Mesendoderm (in vitro differentiated cells): ENCODE measurements around the gene TNFRSF8.

Experiments used
- DNase-seq: peaks from one replicate; pipeline ENCODE4 v3.0.0; 2013
- H2AK5ac ChIP-seq: 2 replicates; pipeline ENCODE4 v1.6.1; 2013; ENCODE audit warnings: low read length, inconsistent platforms
- H2BK120ac ChIP-seq: 2 replicates; pipeline ENCODE4 v1.6.1; 2013; ENCODE audit warnings: low read depth, mild to moderate bottlenecking, low read length, moderate library complexity, mixed read lengths
- H2BK15ac ChIP-seq: replicated peaks from 2 replicates; pipeline ENCODE4 v1.6.1; 2013; ENCODE audit warnings: low read depth, mild to moderate bottlenecking, moderate library complexity
- H2BK5ac ChIP-seq: 2 replicates; pipeline ENCODE4 v1.6.1; 2013; ENCODE audit warnings: low read length, inconsistent platforms
- H3K18ac ChIP-seq: 2 replicates; pipeline ENCODE4 v1.6.1; 2013; ENCODE audit warnings: mild to moderate bottlenecking, low read length, mixed read lengths
- H3K23ac ChIP-seq: one replicate; pipeline ENCODE4 v1.6.1; 2013; ENCODE audit warnings: low read length
- H3K27ac ChIP-seq: 2 replicates; pipeline ENCODE4 v1.5.1; 2013; ENCODE audit warnings: low read depth, mild to moderate bottlenecking, inconsistent platforms, low read length, moderate library complexity
- H3K27me3 ChIP-seq: 2 replicates; pipeline ENCODE4 v1.6.1; 2013; ENCODE audit warnings: low read length, control low read depth, mild to moderate bottlenecking, inconsistent platforms; ENCODE audit not compliant: insufficient read depth, poor library complexity
- H3K36me3 ChIP-seq: 2 replicates; pipeline ENCODE4 v1.6.1; 2013; ENCODE audit warnings: low read length, inconsistent platforms; ENCODE audit not compliant: control insufficient read depth, insufficient read depth
- H3K4ac ChIP-seq: one replicate; pipeline ENCODE4 v1.6.1; 2013; ENCODE audit warnings: low read depth, mild to moderate bottlenecking, low read length, moderate library complexity
- H3K4me1 ChIP-seq: 2 replicates; pipeline ENCODE4 v1.6.1; 2013; ENCODE audit warnings: low read depth, low read length, inconsistent platforms; ENCODE audit not compliant: control insufficient read depth
- H3K4me2 ChIP-seq: 2 replicates; pipeline ENCODE4 v1.6.1; 2013; ENCODE audit warnings: low read length
- H3K4me3 ChIP-seq: 2 replicates; pipeline ENCODE4 v1.5.1; 2013; ENCODE audit warnings: mild to moderate bottlenecking, low read length
- H3K56ac ChIP-seq: one replicate; pipeline ENCODE4 v1.6.1; 2013; ENCODE audit warnings: low read length
- H3K79me1 ChIP-seq: 2 replicates; pipeline ENCODE4 v1.6.1; 2013; ENCODE audit warnings: low read length, inconsistent platforms
- H3K79me2 ChIP-seq: 2 replicates; pipeline ENCODE4 v1.6.1; 2013; ENCODE audit warnings: mild to moderate bottlenecking, low read length; ENCODE audit not compliant: control insufficient read depth, insufficient read depth
- H3K9ac ChIP-seq: 2 replicates; pipeline ENCODE4 v1.6.1; 2013; ENCODE audit warnings: low read length, inconsistent platforms
- H4K5ac ChIP-seq: one replicate; pipeline ENCODE4 v1.6.1; 2013; ENCODE audit warnings: low read length
- H4K8ac ChIP-seq: one replicate; pipeline ENCODE4 v1.6.1; 2013; ENCODE audit warnings: low read depth, mild to moderate bottlenecking, control low read depth, low read length, moderate library complexity
- WGBS: extraction: QIAGEN DNeasy Blood & Tissue Kit; methylation state at CpG from one replicate; pipeline ENCODE4 v1.1.7; 2013; ENCODE audit warnings: low lambda C conversion rate, missing lambda C conversion rate; ENCODE audit not compliant: insufficient coverage; ENCODE audit errors: extremely low coverage; 5-methylcytosine and 5-hydroxymethylcytosine counted together

TNFRSF8 gene

DNA sequence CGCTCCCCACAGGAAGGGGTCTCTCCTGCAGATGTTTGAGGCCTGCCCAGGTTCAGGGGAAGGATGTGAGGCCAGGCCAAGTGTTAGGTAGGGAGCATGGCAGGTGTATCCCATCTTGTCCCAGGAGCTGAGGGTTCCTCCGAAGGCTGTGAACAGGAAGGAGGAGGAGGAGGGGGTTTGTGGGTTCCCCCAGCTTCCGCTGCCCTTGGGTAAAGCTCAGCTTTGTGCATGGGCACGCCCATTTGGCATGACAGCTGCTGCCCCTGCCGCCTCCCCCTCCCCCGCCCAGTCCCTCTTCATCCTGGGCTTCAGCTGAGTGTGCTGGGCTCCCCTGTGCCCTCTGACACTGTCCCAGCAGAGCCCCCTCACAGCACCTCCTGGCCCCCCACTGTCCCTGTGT is 25.5 kb downstream of the TNFRSF8 start:
- no peaks in the 10 kb centered on the region for H3K36me3 ChIP-seq
- H3K27ac ChIP-seq, result no peak overlapping the region
- H2BK5ac ChIP-seq, result no peak overlapping the region
- no peak overlapping the region for H3K18ac ChIP-seq
- H3K56ac ChIP-seq, result no peak overlapping the region
- H3K4ac ChIP-seq, result no peak overlapping the region
- no peak overlapping the region for H4K5ac ChIP-seq
- H3K4me2 ChIP-seq, result no peak overlapping the region
- H3K27me3 ChIP-seq, result no peaks in the 10 kb centered on the region
- no peaks in the 10 kb centered on the region for H3K4me1 ChIP-seq
- H2BK120ac ChIP-seq, result no peak overlapping the region
- no peak overlapping the region for H2AK5ac ChIP-seq
- no peaks in the 10 kb centered on the region for H3K79me1 ChIP-seq
- no peak overlapping the region for H3K4me3 ChIP-seq
- H3K9ac ChIP-seq, result no peak overlapping the region
- no peak overlapping the region for H2BK15ac ChIP-seq
- H3K23ac ChIP-seq, result no peak overlapping the region
- H3K79me2 ChIP-seq, result no peaks in the 10 kb centered on the region
- H4K8ac ChIP-seq, result no peak overlapping the region
- no CpG with 5 or more reads among the region's 6 CpGs for WGBS
- no peak for DNase-seq

DNA sequence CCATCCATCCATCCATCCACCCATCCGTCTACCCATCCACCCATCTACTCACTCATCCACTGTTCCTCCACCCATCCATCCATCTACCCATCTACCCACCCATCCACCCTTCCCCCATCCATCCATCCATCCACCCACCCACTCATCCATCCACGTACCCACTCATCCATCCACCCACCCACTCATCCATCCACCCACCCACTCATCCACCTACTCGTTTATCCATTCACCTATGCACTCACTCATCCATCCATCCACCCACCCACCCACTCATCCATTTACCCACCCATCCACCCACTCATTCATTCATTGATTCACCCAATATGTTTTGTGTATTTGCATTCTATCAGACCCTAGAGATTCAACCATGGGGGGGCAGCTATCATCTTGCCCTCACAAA is 27.2 kb downstream of the TNFRSF8 start:
- H2BK15ac ChIP-seq, result no peak overlapping the region
- H3K36me3 ChIP-seq, result no peaks in the 10 kb centered on the region
- H2BK120ac ChIP-seq, result no peak overlapping the region
- no peaks in the 10 kb centered on the region for H3K79me1 ChIP-seq
- no peaks in the 10 kb centered on the region for H3K27me3 ChIP-seq
- no peak overlapping the region for H3K18ac ChIP-seq
- H3K56ac ChIP-seq, result no peak overlapping the region
- no peak overlapping the region for H3K4me2 ChIP-seq
- H3K4ac ChIP-seq, result no peak overlapping the region
- H3K4me1 ChIP-seq, result no peaks in the 10 kb centered on the region
- no peak overlapping the region for H2BK5ac ChIP-seq
- no peak overlapping the region for H3K9ac ChIP-seq
- H4K8ac ChIP-seq, result no peak overlapping the region
- WGBS, result 100% methylated on average over 1 of the region's 3 CpGs
- H3K79me2 ChIP-seq, result no peaks in the 10 kb centered on the region
- H2AK5ac ChIP-seq, result no peak overlapping the region
- no peak overlapping the region for H3K27ac ChIP-seq
- H4K5ac ChIP-seq, result no peak overlapping the region
- no peak overlapping the region for H3K23ac ChIP-seq
- H3K4me3 ChIP-seq, result no peak overlapping the region
- DNase-seq, result no peak

DNA sequence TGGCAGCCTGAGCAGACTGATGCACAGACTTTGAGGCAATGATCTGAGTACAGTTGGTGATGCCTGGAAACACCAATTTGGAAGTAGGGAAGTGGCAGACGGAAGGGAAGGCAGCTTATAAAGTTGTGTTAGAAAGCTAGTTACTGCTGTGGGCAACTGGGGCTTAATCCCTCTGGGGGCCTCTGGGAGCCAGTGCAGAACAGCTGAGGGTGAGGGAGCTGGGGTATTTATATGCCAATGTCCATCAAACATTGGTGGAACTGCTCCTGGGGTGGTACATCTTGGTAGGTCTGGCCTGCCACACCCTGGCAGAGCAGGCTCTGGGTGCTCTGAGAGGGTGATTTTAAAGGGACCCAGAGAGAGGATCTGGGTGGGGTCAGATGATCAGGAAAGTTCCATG is 28.1 kb downstream of the TNFRSF8 start:
- Histone ChIP-seq H3K9ac (no peak overlapping the region), H3K4me1 (no peaks in the 10 kb centered on the region), H3K4me2 (no peak overlapping the region), H2BK120ac (no peak overlapping the region), H3K27ac (no peak overlapping the region), H4K8ac (no peak overlapping the region), H3K79me2 (no peaks in the 10 kb centered on the region), H3K27me3 (no peaks in the 10 kb centered on the region), H3K4me3 (no peak overlapping the region), H2AK5ac (no peak overlapping the region), H3K4ac (no peak overlapping the region), H3K36me3 (no peaks in the 10 kb centered on the region), H2BK5ac (no peak overlapping the region), H3K56ac (no peak overlapping the region), H3K23ac (no peak overlapping the region), H3K79me1 (no peaks in the 10 kb centered on the region), H2BK15ac (no peak overlapping the region), H3K18ac (no peak overlapping the region), H4K5ac (no peak overlapping the region)
- no peak for DNase-seq
- no CpG with 5 or more reads among the region's 1 CpG for WGBS

DNA sequence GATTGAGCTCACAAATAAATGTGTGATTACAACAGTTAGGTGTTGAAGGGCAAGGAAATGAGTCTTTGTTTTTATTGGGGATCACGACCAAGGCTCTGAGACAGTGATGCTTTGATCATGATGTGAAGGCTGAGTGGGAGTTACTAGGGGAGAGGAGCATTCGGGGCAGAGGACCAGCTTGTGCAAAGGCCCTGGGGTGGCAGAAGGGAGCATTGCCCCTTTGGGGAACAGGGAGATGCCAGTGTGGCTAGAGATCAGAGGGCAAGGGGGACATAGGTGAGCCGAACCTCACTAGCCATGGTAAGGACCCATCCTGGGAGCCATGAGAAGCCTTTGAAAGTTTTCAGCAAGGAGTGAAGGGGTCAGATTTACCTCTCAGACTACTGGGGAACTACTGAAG is 31.1 kb downstream of the TNFRSF8 start:
- H2AK5ac ChIP-seq, result no peak overlapping the region
- H3K23ac ChIP-seq, result no peak overlapping the region
- H3K18ac ChIP-seq, result no peak overlapping the region
- no peak overlapping the region for H3K4ac ChIP-seq
- H3K4me1 ChIP-seq, result no peaks in the 10 kb centered on the region
- no peak overlapping the region for H4K5ac ChIP-seq
- H3K56ac ChIP-seq, result no peak overlapping the region
- H2BK5ac ChIP-seq, result no peak overlapping the region
- WGBS, result no CpG with 5 or more reads among the region's 3 CpGs
- no peaks in the 10 kb centered on the region for H3K27me3 ChIP-seq
- no peak overlapping the region for H2BK120ac ChIP-seq
- H3K36me3 ChIP-seq, result no peaks in the 10 kb centered on the region
- no peak overlapping the region for H3K4me2 ChIP-seq
- no peaks in the 10 kb centered on the region for H3K79me1 ChIP-seq
- H3K27ac ChIP-seq, result no peak overlapping the region
- H3K4me3 ChIP-seq, result no peak overlapping the region
- H2BK15ac ChIP-seq, result no peak overlapping the region
- no peak for DNase-seq
- H3K79me2 ChIP-seq, result no peaks in the 10 kb centered on the region
- H4K8ac ChIP-seq, result no peak overlapping the region
- H3K9ac ChIP-seq, result no peak overlapping the region

DNA sequence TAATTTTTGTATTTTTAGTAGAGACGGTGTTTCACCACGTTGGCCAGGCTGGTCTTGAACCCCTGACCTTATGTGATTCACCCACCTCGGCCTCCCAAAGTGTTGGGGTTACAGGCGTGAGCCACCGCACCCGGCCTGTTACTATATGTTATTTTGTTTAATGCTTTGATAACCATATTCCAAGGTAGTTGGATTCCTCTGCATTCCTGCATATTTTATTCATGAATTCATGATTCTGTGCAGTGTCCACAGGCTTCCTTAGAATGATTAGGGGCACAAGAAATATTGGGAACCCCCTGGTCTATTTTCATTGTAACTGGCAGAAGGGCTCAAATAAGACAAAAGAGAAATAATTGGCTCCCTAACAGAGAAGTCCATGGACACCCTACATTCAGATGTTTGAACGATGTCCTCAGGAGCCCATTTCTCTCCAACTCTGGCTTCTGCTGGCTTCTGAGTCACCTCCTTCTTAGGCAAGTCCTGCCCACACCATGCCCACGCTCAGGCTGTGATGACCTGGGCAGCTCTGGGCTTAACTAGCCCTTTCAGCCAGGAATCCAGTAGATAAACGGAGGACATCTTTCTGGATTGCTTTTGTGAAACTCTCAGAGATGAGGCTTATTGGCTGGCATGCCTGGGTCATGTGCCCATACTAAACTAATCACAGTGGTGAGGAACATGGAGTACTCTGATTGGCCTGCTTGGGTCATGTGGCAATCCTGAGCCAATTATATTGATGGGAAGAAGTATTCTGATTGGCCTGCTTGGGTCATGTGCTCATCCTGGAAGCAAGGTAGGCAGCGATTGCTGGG is 32.6 kb downstream of the TNFRSF8 start:
- H3K27me3 ChIP-seq, result no peaks in the 10 kb centered on the region
- H2BK120ac ChIP-seq, result no peak overlapping the region
- DNase-seq, result peak; percentile 64
- no peak overlapping the region for H2AK5ac ChIP-seq
- no peak overlapping the region for H3K18ac ChIP-seq
- H3K4me2 ChIP-seq, result no peak overlapping the region
- no peak overlapping the region for H3K9ac ChIP-seq
- H3K23ac ChIP-seq, result no peak overlapping the region
- H3K27ac ChIP-seq, result no peak overlapping the region
- H2BK5ac ChIP-seq, result no peak overlapping the region
- whole genome bisulfite sequencing, result no CpG with 5 or more reads among the region's 10 CpGs
- no peak overlapping the region for H3K4me3 ChIP-seq
- H3K4me1 ChIP-seq, result no peaks in the 10 kb centered on the region
- no peak overlapping the region for H2BK15ac ChIP-seq
- no peaks in the 10 kb centered on the region for H3K79me2 ChIP-seq
- no peak overlapping the region for H3K56ac ChIP-seq
- no peak overlapping the region for H3K4ac ChIP-seq
- no peaks in the 10 kb centered on the region for H3K79me1 ChIP-seq
- H4K5ac ChIP-seq, result no peak overlapping the region
- H4K8ac ChIP-seq, result no peak overlapping the region
- no peaks in the 10 kb centered on the region for H3K36me3 ChIP-seq

DNA sequence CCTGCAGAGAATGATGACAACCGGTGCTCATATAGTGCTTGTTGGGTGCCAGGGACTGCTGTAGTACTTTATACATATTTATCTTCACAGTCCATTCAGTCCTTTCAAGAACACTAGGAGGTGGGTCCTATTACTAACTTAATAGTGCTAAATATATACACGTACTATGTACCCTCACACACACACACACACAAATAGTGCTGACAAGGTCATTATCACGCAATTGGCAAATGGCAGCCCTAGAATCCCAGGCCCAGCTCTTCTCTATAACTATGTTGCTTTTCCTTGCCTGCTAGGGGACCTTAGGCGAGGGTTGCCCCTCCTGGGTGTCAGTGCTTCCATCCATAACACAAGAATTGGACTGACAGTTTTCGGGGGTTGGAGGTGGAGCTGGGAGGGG is 33.5 kb downstream of the TNFRSF8 start:
- no peak for DNase-seq
- H3K27ac ChIP-seq, result no peak overlapping the region

More for the DNA sequence above, 33.5 kb downstream of the TNFRSF8 start:
- Histone ChIP-seq H4K8ac (no peak overlapping the region), H3K9ac (no peak overlapping the region), H4K5ac (no peak overlapping the region), H3K4ac (no peak overlapping the region), H3K18ac (no peak overlapping the region), H3K4me3 (no peak overlapping the region), H2AK5ac (no peak overlapping the region), H2BK15ac (no peak overlapping the region), H3K79me2 (no peaks in the 10 kb centered on the region), H2BK120ac (no peak overlapping the region), H2BK5ac (no peak overlapping the region), H3K23ac (no peak overlapping the region), H3K4me1 (no peaks in the 10 kb centered on the region), H3K4me2 (no peak overlapping the region), H3K27me3 (no peaks in the 10 kb centered on the region), H3K36me3 (no peaks in the 10 kb centered on the region), H3K79me1 (no peaks in the 10 kb centered on the region), H3K56ac (no peak overlapping the region)
- WGBS, result no CpG with 5 or more reads among the region's 5 CpGs
